Tibial nerve (tissue), 3 donors: ENCODE measurements around the gene BST1.

ENCODE experiments used
- CTCF ChIP-seq, 5 experiments: fragments of 200-600 bp in 3 of 5; fragments of 450-650 bp in 2 of 5; sonication (generic) in 3 of 5; IDR thresholded peaks; one replicate each; pipeline ENCODE4 v1.5.1; 2016 to 2019; ENCODE audit warnings: antibody characterized with exemption in 5 of 5, mild to moderate bottlenecking in 3 of 5, moderate library complexity in 2 of 5
- POLR2A ChIP-seq, 2 donors: fragments of 450-650 bp; IDR thresholded peaks; one replicate each; pipeline ENCODE4 v1.6.1; 2017; ENCODE audit warnings: antibody characterized with exemption in 2 of 2, mild to moderate bottlenecking in 2 of 2, moderate library complexity in 2 of 2

DNA sequence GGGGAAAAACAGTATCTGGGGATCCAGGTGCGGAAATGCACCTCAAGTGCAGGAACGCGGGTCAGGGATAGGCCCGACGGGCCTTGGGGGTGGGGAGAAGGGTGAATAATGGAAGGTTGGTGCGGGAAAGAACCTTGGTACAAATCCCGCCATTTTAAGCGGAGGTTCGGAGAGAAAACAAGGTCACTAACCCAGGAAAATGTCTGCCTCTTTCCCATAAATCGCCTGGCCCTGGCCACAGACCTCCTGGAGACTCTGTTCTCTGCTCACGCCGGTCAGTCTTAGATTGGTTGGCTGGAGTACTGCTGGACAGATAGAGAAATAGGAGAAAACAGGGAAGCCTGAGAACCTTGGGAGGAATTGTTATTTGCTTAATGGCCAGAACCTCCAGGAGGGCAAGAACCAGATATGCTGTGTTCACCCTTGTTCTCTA is 46.8 kb upstream of the BST1 start:
- TF ChIP-seq CTCF (IDR thresholded peaks at IDR 0.05) (no peak), POLR2A (IDR thresholded peaks at IDR 0.05) (no peak)
